Measurements from ENCODE around the gene FGD5. TPM values are rescaled to one million over a fixed set of nuclear protein-coding genes. Genes with fewer than 3 reads are reported as not detected.

FGD5 gene
- total and polyA plus RNA-seq, 2 experiments from 2014 or later: 7.4 to 12.2 TPM

DNA sequence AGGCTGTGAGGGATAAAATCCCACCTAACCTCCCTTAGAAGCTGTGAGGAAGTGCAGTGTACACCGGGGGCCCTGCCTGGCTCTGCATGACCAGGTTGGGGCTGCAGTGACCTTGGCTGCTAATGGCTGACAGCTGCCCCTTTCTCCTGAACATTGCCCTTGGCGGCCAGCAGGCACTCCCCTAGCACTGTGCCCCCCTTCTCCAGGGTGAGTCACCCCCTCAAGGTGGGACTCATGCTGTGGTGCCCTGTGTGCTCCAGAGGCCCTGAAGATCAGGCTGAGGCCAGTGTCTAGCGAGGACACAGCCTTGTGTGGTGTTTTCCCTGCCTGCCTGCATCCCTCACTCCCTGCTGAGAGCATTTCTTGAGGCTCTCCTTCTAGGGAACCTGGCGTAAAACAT, 21.0 kb upstream of the FGD5 start (continued):
- TF ChIP-seq, protein P1, sequence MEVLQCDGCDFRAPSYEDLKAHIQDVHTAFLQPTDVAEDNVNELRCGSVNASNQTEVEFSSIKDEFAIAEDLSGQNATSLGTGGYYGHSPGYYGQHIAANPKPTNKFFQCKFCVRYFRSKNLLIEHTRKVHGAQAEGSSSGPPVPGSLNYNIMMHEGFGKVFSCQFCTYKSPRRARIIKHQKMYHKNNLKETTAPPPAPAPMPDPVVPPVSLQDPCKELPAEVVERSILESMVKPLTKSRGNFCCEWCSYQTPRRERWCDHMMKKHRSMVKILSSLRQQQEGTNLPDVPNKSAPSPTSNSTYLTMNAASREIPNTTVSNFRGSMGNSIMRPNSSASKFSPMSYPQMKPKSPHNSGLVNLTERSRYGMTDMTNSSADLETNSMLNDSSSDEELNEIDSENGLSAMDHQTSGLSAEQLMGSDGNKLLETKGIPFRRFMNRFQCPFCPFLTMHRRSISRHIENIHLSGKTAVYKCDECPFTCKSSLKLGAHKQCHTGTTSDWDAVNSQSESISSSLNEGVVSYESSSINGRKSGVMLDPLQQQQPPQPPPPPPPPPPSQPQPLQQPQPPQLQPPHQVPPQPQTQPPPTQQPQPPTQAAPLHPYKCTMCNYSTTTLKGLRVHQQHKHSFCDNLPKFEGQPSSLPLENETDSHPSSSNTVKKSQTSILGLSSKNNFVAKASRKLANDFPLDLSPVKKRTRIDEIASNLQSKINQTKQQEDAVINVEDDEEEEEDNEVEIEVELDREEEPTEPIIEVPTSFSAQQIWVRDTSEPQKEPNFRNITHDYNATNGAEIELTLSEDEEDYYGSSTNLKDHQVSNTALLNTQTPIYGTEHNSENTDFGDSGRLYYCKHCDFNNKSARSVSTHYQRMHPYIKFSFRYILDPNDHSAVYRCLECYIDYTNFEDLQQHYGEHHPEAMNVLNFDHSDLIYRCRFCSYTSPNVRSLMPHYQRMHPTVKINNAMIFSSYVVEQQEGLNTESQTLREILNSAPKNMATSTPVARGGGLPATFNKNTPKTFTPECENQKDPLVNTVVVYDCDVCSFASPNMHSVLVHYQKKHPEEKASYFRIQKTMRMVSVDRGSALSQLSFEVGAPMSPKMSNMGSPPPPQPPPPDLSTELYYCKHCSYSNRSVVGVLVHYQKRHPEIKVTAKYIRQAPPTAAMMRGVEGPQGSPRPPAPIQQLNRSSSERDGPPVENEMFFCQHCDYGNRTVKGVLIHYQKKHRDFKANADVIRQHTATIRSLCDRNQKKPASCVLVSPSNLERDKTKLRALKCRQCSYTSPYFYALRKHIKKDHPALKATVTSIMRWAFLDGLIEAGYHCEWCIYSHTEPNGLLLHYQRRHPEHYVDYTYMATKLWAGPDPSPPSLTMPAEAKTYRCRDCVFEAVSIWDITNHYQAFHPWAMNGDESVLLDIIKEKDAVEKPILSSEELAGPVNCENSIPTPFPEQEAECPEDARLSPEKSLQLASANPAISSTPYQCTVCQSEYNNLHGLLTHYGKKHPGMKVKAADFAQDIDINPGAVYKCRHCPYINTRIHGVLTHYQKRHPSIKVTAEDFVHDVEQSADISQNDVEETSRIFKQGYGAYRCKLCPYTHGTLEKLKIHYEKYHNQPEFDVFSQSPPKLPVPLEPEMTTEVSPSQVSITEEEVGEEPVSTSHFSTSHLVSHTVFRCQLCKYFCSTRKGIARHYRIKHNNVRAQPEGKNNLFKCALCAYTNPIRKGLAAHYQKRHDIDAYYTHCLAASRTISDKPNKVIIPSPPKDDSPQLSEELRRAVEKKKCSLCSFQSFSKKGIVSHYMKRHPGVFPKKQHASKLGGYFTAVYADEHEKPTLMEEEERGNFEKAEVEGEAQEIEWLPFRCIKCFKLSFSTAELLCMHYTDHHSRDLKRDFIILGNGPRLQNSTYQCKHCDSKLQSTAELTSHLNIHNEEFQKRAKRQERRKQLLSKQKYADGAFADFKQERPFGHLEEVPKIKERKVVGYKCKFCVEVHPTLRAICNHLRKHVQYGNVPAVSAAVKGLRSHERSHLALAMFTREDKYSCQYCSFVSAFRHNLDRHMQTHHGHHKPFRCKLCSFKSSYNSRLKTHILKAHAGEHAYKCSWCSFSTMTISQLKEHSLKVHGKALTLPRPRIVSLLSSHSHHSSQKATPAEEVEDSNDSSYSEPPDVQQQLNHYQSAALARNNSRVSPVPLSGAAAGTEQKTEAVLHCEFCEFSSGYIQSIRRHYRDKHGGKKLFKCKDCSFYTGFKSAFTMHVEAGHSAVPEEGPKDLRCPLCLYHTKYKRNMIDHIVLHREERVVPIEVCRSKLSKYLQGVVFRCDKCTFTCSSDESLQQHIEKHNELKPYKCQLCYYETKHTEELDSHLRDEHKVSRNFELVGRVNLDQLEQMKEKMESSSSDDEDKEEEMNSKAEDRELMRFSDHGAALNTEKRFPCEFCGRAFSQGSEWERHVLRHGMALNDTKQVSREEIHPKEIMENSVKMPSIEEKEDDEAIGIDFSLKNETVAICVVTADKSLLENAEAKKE (CRISPR knock-in tag; IDR thresholded peaks at IDR 0.05): no peak
- no peak for TF ChIP-seq STAT1 (IDR thresholded peaks at IDR 0.05; ENCODE audit: unreplicated experiment)
- no peak for TF ChIP-seq JUNB (IDR thresholded peaks at IDR 0.05; ENCODE audit: unreplicated experiment)

DNA sequence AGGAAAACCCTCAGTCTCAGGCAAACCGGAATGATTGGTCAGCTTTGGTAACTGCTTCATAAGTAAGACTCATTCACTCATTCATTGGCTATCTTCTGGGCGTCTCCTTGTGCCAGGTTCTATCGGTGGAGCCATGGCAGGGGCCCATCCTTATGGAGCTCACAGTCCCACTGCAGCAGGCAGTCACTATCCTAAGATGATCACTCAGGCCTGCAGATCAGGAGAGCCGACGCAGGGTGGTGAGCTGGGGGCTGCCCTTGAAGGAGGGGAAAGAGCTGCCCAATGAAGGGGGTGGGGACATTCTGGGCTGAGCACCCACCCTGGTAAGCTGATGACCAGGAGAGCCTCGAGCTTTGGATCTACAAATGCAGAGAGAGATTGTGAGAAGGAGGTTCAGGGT, 20.5 kb upstream of the FGD5 start:
- Histone ChIP-seq H2AFZ (no peak overlapping the region), H3K4me3 (no peak overlapping the region), H3K4me1 (ENCODE audit: insufficient read depth) (peaks cover 7% of the 10 kb centered on the region), H3K27me3 (ENCODE audit: insufficient read depth) (no peaks in the 10 kb centered on the region), H3K9me2 (ENCODE audit: insufficient read depth) (no peaks in the 10 kb centered on the region), H3K27ac (ENCODE audit: low read depth) (no peak overlapping the region), H4K20me1 (replicated peaks; ENCODE audit: insufficient read depth) (no peaks in the 10 kb centered on the region), H3K4me2 (no peak overlapping the region), H3K36me3 (ENCODE audit: insufficient read depth) (no peaks in the 10 kb centered on the region), H3K79me2 (replicated peaks; ENCODE audit: insufficient read depth) (no peaks in the 10 kb centered on the region), H3F3A (replicated peaks; ENCODE audit: low read depth) (no peaks in the 10 kb centered on the region)
- H3K9me3 Mint-ChIP-seq: no peaks in the 10 kb centered on the region; the same call in 2 of the 3 replicates
- DNase-seq (ENCODE audit: low spot score) (no peak), ATAC-seq (no peak)
- no peak overlapping the region for H3K27ac Mint-ChIP-seq
- TF ChIP-seq ZNF114 (CRISPR knock-in tag; IDR thresholded peaks at IDR 0.05): no peak
- TF ChIP-seq EZH2phosphoT487 (IDR thresholded peaks at IDR 0.05; ENCODE audit: unreplicated experiment): no peak
- no peak for TF ChIP-seq NANOG (IDR thresholded peaks at IDR 0.05; ENCODE audit: borderline replicate concordance)
- TF ChIP-seq, protein P2, sequence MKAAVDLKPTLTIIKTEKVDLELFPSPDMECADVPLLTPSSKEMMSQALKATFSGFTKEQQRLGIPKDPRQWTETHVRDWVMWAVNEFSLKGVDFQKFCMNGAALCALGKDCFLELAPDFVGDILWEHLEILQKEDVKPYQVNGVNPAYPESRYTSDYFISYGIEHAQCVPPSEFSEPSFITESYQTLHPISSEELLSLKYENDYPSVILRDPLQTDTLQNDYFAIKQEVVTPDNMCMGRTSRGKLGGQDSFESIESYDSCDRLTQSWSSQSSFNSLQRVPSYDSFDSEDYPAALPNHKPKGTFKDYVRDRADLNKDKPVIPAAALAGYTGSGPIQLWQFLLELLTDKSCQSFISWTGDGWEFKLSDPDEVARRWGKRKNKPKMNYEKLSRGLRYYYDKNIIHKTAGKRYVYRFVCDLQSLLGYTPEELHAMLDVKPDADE (IDR thresholded peaks at IDR 0.05): no peak
- no peak for TF ChIP-seq JUNB (IDR thresholded peaks at IDR 0.05; ENCODE audit: unreplicated experiment)
- H3K36me3 Mint-ChIP-seq (ENCODE audit: low read depth): no peaks in the 10 kb centered on the region
- H3K27me3 Mint-ChIP-seq (ENCODE audit: insufficient read depth, low read depth, poor library complexity): no peaks in the 10 kb centered on the region
- peaks cover 24% of the 10 kb centered on the region for H3K4me1 Mint-ChIP-seq
- H3K4me3 Mint-ChIP-seq: no peak overlapping the region
